ENCODE results near the gene SLC35F3. TPM values are rescaled to one million over a fixed set of nuclear protein-coding genes. Genes with fewer than 3 reads are reported as not detected.
A peak's percentile ranks its signal among the peaks of the same experiment; 100 is the strongest.
"Not testable (repeated sequence)": the region's sequence is repeated elsewhere in the genome, so short reads cannot be mapped to it uniquely, and the experiment has no call there.

SLC35F3 gene
- total RNA-seq, 1 donor from 2014 or later = 0.36 TPM

DNA sequence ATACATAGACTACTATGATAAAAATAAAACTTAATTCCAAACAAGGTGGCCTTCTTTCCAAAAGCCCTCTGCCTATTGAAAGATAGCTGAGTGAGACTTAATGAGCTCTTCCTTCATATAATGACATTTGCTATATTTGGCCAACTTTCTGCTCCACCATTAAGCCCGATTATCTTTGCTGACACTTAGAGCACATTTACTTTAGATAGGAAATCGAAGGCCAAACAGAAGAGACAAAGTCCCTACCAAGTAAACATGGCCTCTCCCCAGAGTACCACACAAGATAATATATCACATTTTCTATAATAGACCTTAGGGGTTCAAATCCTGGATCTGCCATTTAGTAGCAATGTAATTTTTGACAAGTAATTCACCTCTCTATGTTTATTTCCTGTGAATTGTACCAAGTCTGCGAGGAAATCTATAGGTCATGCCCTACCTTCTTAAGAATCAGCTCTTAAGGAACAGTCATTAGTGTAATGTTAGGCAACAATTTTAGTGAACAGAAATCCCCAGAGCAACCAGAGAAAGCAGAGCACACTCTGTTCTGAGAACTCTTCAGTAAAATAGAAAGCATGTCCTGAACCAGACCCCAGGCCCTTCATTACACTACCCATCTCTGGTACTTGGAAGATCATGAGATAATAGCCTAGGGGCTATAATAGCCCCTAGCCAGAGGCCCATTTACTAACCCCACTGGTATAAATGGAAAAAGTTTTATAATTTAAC, 451.5 kb downstream of the SLC35F3 start:
- no peak overlapping the region for H3K27ac Mint-ChIP-seq (ENCODE audit: unreplicated experiment)

GRCh38 chr1:234356615-234357269, 452.3 kb downstream of the SLC35F3 start:
- not testable (repeated sequence) for H3K27me3 Mint-ChIP-seq (ENCODE audit: unreplicated experiment); H3K9me3 Mint-ChIP-seq (ENCODE audit: unreplicated experiment); H3K36me3 Mint-ChIP-seq (ENCODE audit: low read depth, unreplicated experiment); H3K27ac Mint-ChIP-seq (ENCODE audit: unreplicated experiment); DNase-seq (ENCODE audit: low spot score); H3K4me3 Mint-ChIP-seq (ENCODE audit: unreplicated experiment)
- peaks cover 12% of the 10 kb centered on the region for H3K4me1 Mint-ChIP-seq (ENCODE audit: unreplicated experiment)

More for the DNA sequence above, 451.5 kb downstream of the SLC35F3 start:
- no peak for DNase-seq (ENCODE audit: low spot score)
- Mint-ChIP-seq H3K4me3 (ENCODE audit: unreplicated experiment) (no peak overlapping the region), H3K36me3 (ENCODE audit: low read depth, unreplicated experiment) (no peaks in the 10 kb centered on the region), H3K9me3 (ENCODE audit: unreplicated experiment) (no peaks in the 10 kb centered on the region), H3K4me1 (ENCODE audit: unreplicated experiment) (peaks cover 8% of the 10 kb centered on the region), H3K27me3 (ENCODE audit: unreplicated experiment) (peaks cover 4% of the 10 kb centered on the region)
- TF ChIP-seq CTCF (IDR thresholded peaks at IDR 0.05; ENCODE audit: unreplicated experiment) = no peak

DNA sequence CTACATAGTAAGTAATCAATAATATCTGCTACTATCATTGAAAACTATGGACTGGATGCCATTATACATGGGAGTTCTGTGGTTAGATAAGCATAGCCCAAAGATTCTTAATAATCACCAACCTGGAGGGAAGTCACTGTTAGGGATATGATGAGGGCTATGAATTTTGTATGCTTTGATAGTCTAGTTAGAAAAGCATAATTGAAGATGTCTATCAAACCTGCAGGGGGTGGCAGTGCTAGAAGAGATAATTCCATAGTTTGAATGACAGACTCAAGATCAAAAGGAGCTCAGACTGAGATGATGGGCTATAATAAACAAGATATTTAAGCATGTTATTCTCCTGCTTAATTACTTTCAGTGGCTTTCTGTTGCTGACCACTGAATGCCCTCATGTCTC, 453.4 kb downstream of the SLC35F3 start:
- Mint-ChIP-seq H3K36me3 (ENCODE audit: low read depth, unreplicated experiment) (no peaks in the 10 kb centered on the region), H3K4me1 (ENCODE audit: unreplicated experiment) (peaks cover 12% of the 10 kb centered on the region), H3K27me3 (ENCODE audit: unreplicated experiment) (peaks cover 6% of the 10 kb centered on the region), H3K4me3 (ENCODE audit: unreplicated experiment) (no peak overlapping the region), H3K27ac (ENCODE audit: unreplicated experiment) (no peak overlapping the region), H3K9me3 (ENCODE audit: unreplicated experiment) (no peaks in the 10 kb centered on the region)
- DNase-seq (ENCODE audit: low spot score) = no peak
- TF ChIP-seq CTCF (IDR thresholded peaks at IDR 0.05; ENCODE audit: unreplicated experiment) = no peak

DNA sequence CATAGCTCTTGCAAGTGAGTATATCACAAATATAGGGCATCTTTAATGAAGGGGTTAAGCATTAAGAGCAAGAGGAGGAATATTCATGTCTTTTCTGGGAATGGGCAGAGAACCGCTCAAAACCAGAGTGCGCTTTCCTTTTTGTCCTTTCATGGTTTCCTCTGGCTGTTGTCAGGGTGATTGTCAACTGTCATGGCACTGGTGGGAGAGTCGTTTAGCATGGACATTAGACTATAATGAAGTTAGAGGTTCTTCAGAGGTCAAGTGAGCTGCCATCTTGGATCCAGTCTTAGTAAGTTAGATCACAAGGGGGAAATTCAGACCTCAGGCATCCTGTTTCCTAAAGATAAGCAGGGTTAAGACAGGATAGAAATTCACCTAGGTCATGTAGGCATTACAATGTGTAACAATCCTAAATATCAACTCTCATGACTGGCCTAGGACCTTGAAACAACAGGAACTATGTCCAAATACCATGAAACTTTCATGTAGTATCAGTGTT, 456.7 kb downstream of the SLC35F3 start:
- Mint-ChIP-seq H3K27me3 (ENCODE audit: unreplicated experiment) (peaks cover 8% of the 10 kb centered on the region), H3K27ac (ENCODE audit: unreplicated experiment) (peak overlapping the region; percentile 38), H3K4me1 (ENCODE audit: unreplicated experiment) (peaks cover 7% of the 10 kb centered on the region), H3K36me3 (ENCODE audit: low read depth, unreplicated experiment) (no peaks in the 10 kb centered on the region), H3K4me3 (ENCODE audit: unreplicated experiment) (no peak overlapping the region), H3K9me3 (ENCODE audit: unreplicated experiment) (no peaks in the 10 kb centered on the region)
- TF ChIP-seq CTCF (IDR thresholded peaks at IDR 0.05; ENCODE audit: unreplicated experiment) = no peak
- no peak for DNase-seq (ENCODE audit: low spot score)

- Mint-ChIP-seq H3K27me3 (ENCODE audit: unreplicated experiment) (peaks cover 8% of the 10 kb centered on the region), H3K4me3 (ENCODE audit: unreplicated experiment) (no peak overlapping the region), H3K36me3 (ENCODE audit: low read depth, unreplicated experiment) (no peaks in the 10 kb centered on the region), H3K27ac (ENCODE audit: unreplicated experiment) (no peak overlapping the region), H3K9me3 (ENCODE audit: unreplicated experiment) (no peaks in the 10 kb centered on the region), H3K4me1 (ENCODE audit: unreplicated experiment) (peaks cover 7% of the 10 kb centered on the region)
- no peak for TF ChIP-seq CTCF (IDR thresholded peaks at IDR 0.05; ENCODE audit: unreplicated experiment)
- DNase-seq (ENCODE audit: low spot score) = no peak
Observed at GRCh38 chr1:234362558-234362957, 458.1 kb downstream of the SLC35F3 start.
